K562 (cell line): ENCODE data around the gene KMT5B.

Source experiments
- BRCA1 ChIP-seq, 2 experiments: fragments of 450-650 bp in 1 of 2; sonication (generic) in 1 of 2; formaldehyde crosslinking in 1 of 2; IDR thresholded peaks; 2 replicates each; pipeline versions ENCODE4 v1.5.0 to v1.6.1; 2017 to 2020; ENCODE audit warnings: mild to moderate bottlenecking in 1 of 2, missing genetic modification reagents in 1 of 2
- CTCF ChIP-seq, 3 experiments: IDR thresholded peaks in 2 of 3; conservative IDR thresholded peaks in 1 of 3; 2 replicates each; pipeline ENCODE4 v1.5.1; 2011 to 2012; ENCODE audit warnings: low read length in 3 of 3, mild to moderate bottlenecking in 3 of 3, control low read depth in 2 of 3, improper control_type of control experiment in 1 of 3, inconsistent platforms in 1 of 3, low read depth in 1 of 3, mixed read lengths in 1 of 3, moderate library complexity in 1 of 3; ENCODE audit not compliant: insufficient read depth in 2 of 3
- FOXJ2 ChIP-seq: fragments of 200-800 bp; sonication (Bioruptor generic); IDR thresholded peaks from 2 replicates; pipeline ENCODE4 v1.6.1; 2016; ENCODE audit warnings: missing genetic modification characterization, missing compliant biosample characterization
- JUNB ChIP-seq: fragments of 450-650 bp; formaldehyde crosslinking; conservative IDR thresholded peaks from 2 replicates; pipeline ENCODE4 v1.4.0; 2020; ENCODE audit warnings: mild to moderate bottlenecking
- JUND ChIP-seq, 2 experiments: IDR thresholded peaks; 2 replicates in 1 of 2; 3 replicates in 1 of 2; pipeline ENCODE4 v1.6.1; 2011; ENCODE audit warnings: borderline replicate concordance in 2 of 2, low read depth in 2 of 2, low read length in 2 of 2, improper control_type of control experiment in 1 of 2, missing biosample characterization in 1 of 2, missing genetic modification characterization in 1 of 2, missing genetic modification reagents in 1 of 2
- MEF2A ChIP-seq: IDR thresholded peaks from 2 replicates; pipeline ENCODE4 v1.6.1; 2011; ENCODE audit warnings: low read depth, mild to moderate bottlenecking, low read length, moderate library complexity; ENCODE audit not compliant: control insufficient read depth
- MYBL2 ChIP-seq, 2 experiments: fragments of 450-650 bp in 1 of 2; sonication (generic) in 1 of 2; formaldehyde crosslinking in 1 of 2; IDR thresholded peaks; 2 replicates each; pipeline versions ENCODE4 v1.6.1 to v1.8.1; 2017 to 2022; ENCODE audit warnings: borderline replicate concordance in 1 of 2, inconsistent platforms in 1 of 2, low read depth in 1 of 2, mild to moderate bottlenecking in 1 of 2, missing genetic modification reagents in 1 of 2, moderate library complexity in 1 of 2
- NCOA6 ChIP-seq: fragments of 450-650 bp; IDR thresholded peaks from 2 replicates; pipeline ENCODE4 v1.6.1; 2017; ENCODE audit warnings: mild to moderate bottlenecking
- POLR2A ChIP-seq: fragments of 450-650 bp; conservative IDR thresholded peaks from 2 replicates; pipeline ENCODE4 v1.6.1; 2016
- PPARD ChIP-seq: fragments of 250-450 bp; sonication (Bioruptor Pico); IDR thresholded peaks from 2 replicates; pipeline ENCODE4 v1.8.0; 2022; ENCODE audit warnings: inconsistent platforms, mild to moderate bottlenecking, moderate library complexity
- TAL1 ChIP-seq: fragments of 450-650 bp; IDR thresholded peaks from 2 replicates; pipeline ENCODE4 v1.6.1; 2016; ENCODE audit warnings: mild to moderate bottlenecking
- TBP ChIP-seq: optimal IDR thresholded peaks from 2 replicates; pipeline ENCODE3; 2011; ENCODE audit warnings: low read depth, low read length, improper control_type of control experiment
- TEAD4 ChIP-seq, 2 experiments: sonication (generic) in 1 of 2; formaldehyde crosslinking in 1 of 2; IDR thresholded peaks; 2 replicates each; pipeline versions ENCODE4 v1.6.1 to v1.8.0; 2012 to 2022; ENCODE audit warnings: borderline replicate concordance in 1 of 2, inconsistent platforms in 1 of 2, low read length in 1 of 2, mild to moderate bottlenecking in 1 of 2, missing genetic modification reagents in 1 of 2

- TF ChIP-seq NCOA6: no peak
- TF ChIP-seq CTCF (IDR thresholded peaks at IDR 0.05 in 2 of 3, conservative IDR thresholded peaks at IDR 0.05 in 1 of 3; ENCODE audit: insufficient read depth in 2 of 3, low read depth in 1 of 3, low read length in 3 of 3): no peak
- TF ChIP-seq TBP: no peak
- no peak for TF ChIP-seq JUNB (CRISPR knock-in tag)
- TF ChIP-seq PPARD: no peak
- TF ChIP-seq MEF2A: no peak
- no peak for TF ChIP-seq JUND (IDR thresholded peaks at IDR 0.05; ENCODE audit: borderline replicate concordance, low read depth, low read length)
- no peak for TF ChIP-seq JUND (tag; IDR thresholded peaks at IDR 0.05; ENCODE audit: borderline replicate concordance, low read depth, low read length)
- TF ChIP-seq MYBL2 (IDR thresholded peaks at IDR 0.05; ENCODE audit: low read depth): no peak
- TF ChIP-seq MYBL2 (CRISPR knock-in tag; IDR thresholded peaks at IDR 0.05; ENCODE audit: borderline replicate concordance): no peak
- no peak for TF ChIP-seq POLR2A
- TF ChIP-seq TAL1: no peak
- no peak for TF ChIP-seq BRCA1 (IDR thresholded peaks at IDR 0.05)
- no peak for TF ChIP-seq BRCA1 (CRISPR knock-in tag; IDR thresholded peaks at IDR 0.05)
- TF ChIP-seq TEAD4 (IDR thresholded peaks at IDR 0.05; ENCODE audit: low read length): no peak
- TF ChIP-seq TEAD4 (CRISPR knock-in tag; IDR thresholded peaks at IDR 0.05; ENCODE audit: borderline replicate concordance): no peak
- TF ChIP-seq FOXJ2: no peak
These were observed 44.4 kb downstream of the KMT5B start for GRCh38 chr11:68168694-68169093.
